ENCODE results near the gene KRTAP10-2.
"Not testable (repeated sequence)": the region's sequence is repeated elsewhere in the genome, so short reads cannot be mapped to it uniquely, and the experiment has no call there.

The KRTAP10-2 gene, protein sequence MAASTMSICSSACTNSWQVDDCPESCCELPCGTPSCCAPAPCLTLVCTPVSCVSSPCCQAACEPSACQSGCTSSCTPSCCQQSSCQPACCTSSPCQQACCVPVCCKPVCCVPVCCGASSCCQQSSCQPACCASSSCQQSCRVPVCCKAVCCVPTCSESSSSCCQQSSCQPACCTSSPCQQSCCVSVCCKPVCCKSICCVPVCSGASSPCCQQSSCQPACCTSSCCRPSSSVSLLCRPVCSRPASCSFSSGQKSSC

DNA sequence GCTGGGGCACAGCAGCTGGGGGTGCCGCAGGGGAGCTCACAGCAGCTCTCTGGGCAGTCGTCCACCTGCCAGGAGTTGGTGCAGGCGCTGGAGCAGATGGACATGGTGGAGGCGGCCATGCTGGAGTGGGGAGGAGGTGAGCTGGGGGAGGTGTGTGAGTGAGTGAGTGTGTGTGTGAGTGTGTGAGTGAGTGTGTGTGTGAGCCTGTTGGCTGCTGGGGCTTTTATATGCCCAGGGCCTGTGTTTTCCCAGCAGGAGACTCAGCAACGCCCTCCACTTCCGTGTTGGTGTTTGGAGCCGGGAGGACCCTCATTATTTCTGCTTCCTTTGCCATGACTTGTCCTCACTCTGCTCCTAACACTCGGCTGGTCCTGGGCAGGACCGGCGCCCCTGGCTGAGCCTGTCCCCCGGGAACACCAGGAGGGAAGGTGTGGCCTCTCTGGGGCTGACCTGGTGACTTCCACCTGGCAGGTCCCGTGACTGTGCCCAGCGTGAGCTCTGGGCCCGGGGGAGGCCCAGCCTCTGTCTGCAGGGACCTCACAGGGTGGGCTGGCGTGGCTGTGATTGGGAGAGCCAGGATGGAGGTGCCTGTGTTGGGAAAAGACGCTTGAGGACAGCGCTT is at the start of gene KRTAP10-2:
Gene KRTAP10-2 (minus strand): TSS at position 166 of the 622 bp plus-strand sequence. CDS start 47 bp downstream, at position 119.
- TF ChIP-seq JUND (IDR thresholded peaks at IDR 0.05; ENCODE audit: low read depth): no peak
- in situ Hi-C loops (cut with HindIII; ENCODE audit: low pct_unique_long_range_greater_than_20kb, low sequenced_read_pairs): no loop called here
- DNase-seq (ENCODE audit: low read depth in 1 of 2, low spot score in 1 of 2): no peak

DNA sequence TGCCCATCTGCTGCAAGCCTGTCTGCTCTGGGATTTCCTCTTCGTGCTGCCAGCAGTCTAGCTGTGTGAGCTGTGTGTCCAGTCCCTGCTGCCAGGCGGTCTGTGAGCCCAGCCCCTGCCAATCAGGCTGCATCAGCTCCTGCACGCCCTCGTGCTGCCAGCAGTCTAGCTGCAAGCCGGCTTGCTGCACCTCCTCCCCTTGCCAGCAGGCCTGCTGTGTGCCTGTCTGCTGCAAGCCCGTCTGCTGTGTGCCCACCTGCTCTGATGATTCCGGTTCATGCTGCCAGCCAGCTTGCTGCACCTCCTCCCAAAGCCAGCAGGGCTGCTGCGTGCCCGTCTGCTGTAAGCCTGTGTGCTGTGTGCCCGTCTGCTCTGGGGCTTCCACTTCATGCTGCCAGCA is 49.8 kb upstream of the KRTAP10-2 start:
- DNase-seq (ENCODE audit: low read depth in 1 of 2, low spot score in 1 of 2): peak in 1 of 2 experiments; percentile 45
- in situ Hi-C loops (cut with HindIII; ENCODE audit: low pct_unique_long_range_greater_than_20kb, low sequenced_read_pairs): not testable (repeated sequence)

DNA sequence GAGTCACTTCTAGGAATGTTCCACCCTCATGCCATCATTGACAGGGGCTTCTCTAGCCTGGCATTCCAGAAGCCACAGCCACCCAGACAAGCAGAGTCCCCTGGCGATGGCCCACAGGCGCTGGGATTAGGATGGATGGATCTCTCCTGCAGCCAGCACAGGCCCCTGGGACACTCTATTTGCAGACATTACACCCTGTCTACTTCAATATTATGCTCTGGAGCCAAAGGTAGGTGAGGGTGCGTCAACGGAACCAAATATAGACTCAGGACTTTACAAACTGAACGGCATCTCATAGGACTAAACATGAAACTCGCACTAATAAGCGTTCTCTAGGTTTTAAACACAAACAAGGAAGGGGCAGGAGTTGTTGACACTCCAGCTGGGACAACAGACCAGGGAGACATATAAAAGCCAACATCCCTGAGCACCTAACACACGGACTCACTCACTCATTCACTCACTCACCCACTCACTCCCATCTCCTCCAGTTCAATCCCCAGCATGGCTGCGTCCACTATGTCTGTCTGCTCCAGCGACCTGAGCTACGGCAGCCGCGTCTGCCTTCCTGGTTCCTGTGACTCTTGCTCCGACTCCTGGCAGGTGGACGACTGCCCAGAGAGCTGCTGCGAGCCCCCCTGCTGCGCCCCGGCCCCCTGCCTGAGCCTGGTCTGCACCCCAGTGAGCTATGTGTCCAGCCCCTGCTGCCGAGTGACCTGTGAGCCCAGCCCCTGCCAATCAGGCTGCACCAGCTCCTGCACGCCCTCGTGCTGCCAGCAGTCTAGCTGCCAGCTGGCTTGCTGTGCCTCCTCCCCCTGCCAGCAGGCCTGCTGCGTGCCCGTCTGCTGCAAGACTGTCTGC is 49.0 kb upstream of the KRTAP10-2 start, which contains the start of gene KRTAP10-7:
Gene KRTAP10-7 (plus strand): TSS at position 480 of the 861 bp plus-strand sequence. CDS start 25 bp downstream, at position 505.
- DNase-seq (ENCODE audit: low read depth in 1 of 2, low spot score in 1 of 2); in situ Hi-C loops (cut with HindIII; ENCODE audit: low pct_unique_long_range_greater_than_20kb, low sequenced_read_pairs): not testable (repeated sequence)

DNA sequence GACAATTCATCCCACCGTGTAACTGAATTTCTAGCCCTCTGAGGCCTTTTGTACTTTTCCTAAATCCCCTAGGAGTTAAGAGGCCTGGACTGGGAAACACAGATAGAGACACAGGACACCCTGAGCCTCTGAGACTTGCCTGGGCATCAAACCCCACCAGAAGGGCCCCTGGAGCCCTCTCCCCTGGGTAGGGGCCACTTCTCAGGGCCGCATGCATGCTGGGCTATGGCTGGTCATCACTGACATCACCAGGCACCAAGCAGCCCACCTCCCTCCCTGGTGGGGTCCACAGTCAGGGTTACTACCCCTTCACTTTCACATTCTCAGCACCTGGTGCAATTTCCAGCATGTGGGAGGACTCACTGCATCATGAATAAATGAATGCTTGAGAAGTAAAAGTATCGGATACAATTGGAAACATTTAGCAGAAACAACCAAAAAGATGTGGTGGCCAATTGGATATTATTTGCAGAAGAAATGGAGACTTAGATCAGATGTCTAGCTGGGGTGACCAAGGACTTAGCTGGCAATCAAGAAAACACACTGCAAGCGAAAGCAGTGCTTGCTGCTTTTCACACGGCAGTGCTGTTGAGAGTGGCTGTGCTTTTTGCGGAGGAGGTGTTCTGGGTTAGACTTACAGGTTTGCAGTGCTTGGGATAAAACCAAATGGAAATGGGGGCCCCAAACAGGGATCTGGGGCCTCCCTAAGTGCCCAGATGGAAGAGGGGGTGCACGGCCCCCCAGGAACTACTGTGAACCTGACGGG is 48.1 kb upstream of the KRTAP10-2 start:
- in situ Hi-C loops (cut with HindIII; ENCODE audit: low pct_unique_long_range_greater_than_20kb, low sequenced_read_pairs): no loop called here
- TF ChIP-seq JUND (IDR thresholded peaks at IDR 0.05; ENCODE audit: low read depth): no peak
- DNase-seq (ENCODE audit: low read depth in 1 of 2, low spot score in 1 of 2): no peak

DNA sequence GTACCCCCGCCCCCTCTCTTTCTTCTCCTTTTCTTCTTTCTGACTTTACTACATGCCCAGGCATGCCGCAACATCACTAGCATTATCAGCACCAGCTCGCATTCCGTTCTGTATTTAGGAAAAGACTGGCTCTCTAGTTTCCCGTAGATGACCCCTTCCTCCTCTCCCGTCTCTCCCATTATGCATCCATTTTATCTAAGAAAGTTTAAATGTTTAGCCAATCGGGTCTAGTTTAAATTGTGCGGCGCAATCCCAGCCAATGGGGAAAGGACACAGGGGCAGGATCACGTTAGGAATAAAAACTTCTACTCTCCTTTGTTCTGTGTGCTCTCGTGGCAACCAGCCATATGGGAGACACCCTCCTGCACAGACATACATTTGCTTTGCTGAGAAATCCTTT is 46.8 kb upstream of the KRTAP10-2 start:
- no peak for DNase-seq (ENCODE audit: low read depth in 1 of 2, low spot score in 1 of 2)
- in situ Hi-C loops (cut with HindIII; ENCODE audit: low pct_unique_long_range_greater_than_20kb, low sequenced_read_pairs): no loop called here
- TF ChIP-seq JUND (IDR thresholded peaks at IDR 0.05; ENCODE audit: low read depth): no peak

DNA sequence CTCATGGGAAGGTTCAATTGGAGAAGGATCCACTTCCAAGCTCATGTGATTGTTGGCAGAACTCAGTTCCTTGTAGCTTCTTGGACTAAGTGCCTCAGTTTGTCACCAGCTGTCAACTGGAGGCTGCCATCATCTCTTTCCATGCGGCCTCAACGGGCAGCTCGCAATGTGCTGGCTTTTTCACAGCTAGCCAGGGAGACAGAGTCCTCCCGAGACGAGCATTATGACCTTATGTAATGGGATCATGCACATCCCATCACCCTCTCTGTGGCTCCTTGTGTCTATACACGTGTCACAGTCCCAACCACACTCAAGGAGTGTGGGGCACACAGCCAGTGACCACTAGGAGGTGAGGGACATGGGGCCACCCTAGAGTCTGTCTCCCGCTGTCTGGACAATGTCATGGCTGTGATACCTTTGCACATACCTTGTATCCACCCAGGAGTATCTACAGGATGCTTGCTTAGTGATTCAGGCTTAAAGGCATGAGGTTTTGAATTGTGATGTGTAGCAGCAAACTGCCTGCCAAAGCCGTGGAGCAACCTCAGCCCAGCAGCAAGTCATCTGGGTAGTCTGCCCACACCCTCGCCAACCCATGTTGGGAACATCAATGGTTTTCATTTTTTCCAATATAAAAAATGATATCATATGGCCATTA is 44.9 kb upstream of the KRTAP10-2 start:
- in situ Hi-C loops (cut with HindIII; ENCODE audit: low pct_unique_long_range_greater_than_20kb, low sequenced_read_pairs): no loop called here
- no peak for DNase-seq (ENCODE audit: low read depth in 1 of 2, low spot score in 1 of 2)
- TF ChIP-seq JUND (IDR thresholded peaks at IDR 0.05; ENCODE audit: low read depth): no peak

DNA sequence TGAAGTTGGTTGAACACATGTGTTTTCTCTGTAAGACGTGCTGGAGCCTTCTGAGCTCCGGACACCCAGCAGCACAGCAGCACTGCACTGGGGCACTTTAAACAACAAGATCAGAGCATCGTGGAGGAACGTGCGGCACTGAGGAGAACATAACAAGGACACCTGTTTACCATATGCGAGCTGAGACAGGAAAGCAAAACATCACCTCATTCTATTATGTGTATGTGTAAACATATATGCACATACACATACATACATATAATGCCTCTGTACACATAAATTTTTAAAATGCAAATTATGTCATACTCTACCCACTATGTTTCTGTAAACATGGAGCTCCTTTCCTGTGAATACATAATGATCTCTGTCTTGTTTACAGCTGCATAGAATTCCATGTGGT is 44.2 kb upstream of the KRTAP10-2 start:
- no peak for TF ChIP-seq JUND (IDR thresholded peaks at IDR 0.05; ENCODE audit: low read depth)
- no peak for DNase-seq (ENCODE audit: low read depth in 1 of 2, low spot score in 1 of 2)
- in situ Hi-C loops (cut with HindIII; ENCODE audit: low pct_unique_long_range_greater_than_20kb, low sequenced_read_pairs): no loop called here

DNA sequence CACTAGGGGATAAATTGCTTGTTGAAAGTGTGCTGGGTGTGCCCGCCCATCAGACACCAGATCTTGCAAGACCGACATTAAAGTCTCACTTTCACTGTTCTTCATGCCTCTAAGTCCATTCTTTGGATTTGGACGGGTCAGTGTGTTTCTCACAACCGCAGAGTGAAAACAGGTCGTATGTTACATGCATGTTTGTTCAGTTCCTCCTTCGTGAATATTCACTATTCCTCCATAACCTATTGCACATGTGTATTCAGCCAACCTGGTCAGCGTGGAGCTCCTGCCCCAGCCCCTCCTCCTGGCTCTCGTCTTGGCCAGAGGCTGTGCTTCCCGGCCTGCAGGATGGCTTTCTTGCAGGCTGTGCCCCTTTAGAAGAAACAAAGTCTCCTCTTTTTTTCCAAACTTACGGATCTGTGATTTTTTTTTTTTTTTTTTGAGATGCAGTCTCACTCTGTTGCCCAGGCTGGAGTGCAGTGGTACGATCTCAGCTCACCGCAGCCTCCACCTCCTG is 43.2 kb upstream of the KRTAP10-2 start:
- DNase-seq (ENCODE audit: low read depth in 1 of 2, low spot score in 1 of 2): no peak
- TF ChIP-seq JUND (IDR thresholded peaks at IDR 0.05; ENCODE audit: low read depth): no peak
- in situ Hi-C loops (cut with HindIII; ENCODE audit: low pct_unique_long_range_greater_than_20kb, low sequenced_read_pairs): no loop called here

DNA sequence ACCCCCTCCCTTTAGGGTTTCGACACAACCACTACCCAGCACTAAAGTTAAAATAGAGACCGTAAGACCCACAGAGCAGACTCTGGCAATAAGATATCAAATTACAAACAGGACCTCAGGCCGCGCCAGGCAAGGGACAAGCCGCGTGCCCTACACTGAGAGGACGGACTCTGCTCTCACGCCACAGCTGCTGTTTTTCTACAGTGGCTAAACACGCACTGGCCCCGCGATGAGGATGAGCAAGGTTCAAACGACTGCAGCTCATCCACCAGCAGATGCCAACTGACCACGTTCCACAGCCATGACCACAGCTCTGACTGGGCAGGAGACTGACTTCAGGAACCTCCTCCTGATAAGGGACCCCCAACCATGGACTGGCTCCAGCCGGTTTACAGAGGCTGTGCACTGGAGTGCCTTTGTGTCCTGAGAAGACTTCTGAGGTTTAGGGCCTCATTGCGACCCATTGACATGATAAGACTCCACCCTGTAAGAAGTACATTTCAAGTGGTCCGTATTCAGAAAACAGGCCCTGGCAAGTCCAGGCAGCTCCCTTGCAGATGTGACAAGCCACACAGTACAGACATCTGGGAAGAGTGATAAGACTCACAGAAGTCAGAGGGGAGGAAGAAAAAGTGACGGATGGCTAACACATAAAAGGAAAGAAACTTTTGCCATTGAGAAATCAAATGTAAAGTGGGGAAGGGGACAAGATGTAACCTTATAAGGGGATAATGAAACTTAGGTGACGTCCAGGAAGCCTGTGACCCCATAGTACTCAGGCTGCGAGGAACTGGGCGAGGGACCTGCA is 42.5 kb upstream of the KRTAP10-2 start:
- no peak for DNase-seq (ENCODE audit: low read depth in 1 of 2, low spot score in 1 of 2)
- no peak for TF ChIP-seq JUND (IDR thresholded peaks at IDR 0.05; ENCODE audit: low read depth)
- in situ Hi-C loops (cut with HindIII; ENCODE audit: low pct_unique_long_range_greater_than_20kb, low sequenced_read_pairs): no loop called here

DNA sequence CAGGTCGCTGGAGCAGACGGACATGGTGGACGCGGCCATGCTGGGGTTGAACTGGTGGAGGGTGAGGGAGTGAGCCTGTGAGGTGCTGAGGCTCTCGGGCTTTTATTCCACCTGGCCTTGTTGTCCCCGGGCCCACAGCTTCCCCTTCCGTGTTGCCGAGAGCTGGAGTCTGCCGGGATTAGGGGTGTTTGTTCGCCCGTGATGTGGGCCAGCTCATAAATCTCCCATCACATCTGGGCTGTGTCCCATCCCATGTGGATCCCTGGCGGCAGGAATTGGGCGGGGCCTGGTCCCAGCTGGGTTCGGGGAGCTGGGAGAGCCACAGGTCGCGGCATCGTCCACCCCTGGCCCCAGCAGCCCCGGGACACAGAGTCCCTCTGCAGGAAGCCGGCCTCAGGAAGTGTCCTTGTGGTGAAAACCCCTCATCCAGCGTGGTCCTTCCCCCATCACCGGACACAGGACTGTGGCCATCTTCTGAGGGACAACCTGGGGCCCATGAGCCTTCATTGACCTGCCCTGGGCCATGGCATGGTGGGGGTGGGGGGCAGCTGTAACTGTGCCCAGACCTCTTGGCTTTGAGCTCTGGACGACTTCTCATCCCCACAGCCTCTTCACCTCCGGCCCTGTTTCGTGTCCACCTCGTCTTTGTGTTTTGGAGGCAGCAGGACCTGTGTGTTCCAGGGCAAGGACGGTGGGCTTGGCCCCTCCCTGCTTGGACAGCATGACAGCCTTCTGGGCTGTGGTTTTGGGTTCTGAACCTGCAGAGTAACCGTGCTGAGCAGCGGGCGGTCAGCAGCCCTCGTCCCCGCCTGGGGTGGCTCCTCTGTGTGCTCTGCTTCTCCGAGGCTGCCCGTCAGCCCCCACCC is 41.4 kb upstream of the KRTAP10-2 start, which contains the start of gene KRTAP10-6:
Gene KRTAP10-6 (minus strand): TSS at position 60 of the 866 bp plus-strand sequence. CDS start 21 bp downstream, at position 39.
- DNase-seq (ENCODE audit: low read depth in 1 of 2, low spot score in 1 of 2): no peak
- in situ Hi-C loops (cut with HindIII; ENCODE audit: low pct_unique_long_range_greater_than_20kb, low sequenced_read_pairs): no loop called here
- TF ChIP-seq JUND (IDR thresholded peaks at IDR 0.05; ENCODE audit: low read depth): no peak

DNA sequence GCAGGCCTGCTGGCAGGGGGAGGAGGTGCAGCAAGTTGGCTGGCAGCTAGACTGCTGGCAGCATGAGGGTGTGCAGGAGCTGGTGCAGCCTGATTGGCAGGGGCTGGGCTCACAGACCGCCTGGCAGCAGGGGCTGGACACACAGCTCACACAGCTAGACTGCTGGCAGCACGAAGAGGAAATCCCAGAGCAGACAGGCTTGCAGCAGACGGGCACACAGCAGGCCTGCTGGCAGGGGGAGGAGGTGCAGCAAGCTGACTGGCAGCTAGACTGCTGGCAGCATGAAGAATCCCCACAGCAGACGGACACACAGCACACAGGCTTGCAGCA is 40.5 kb upstream of the KRTAP10-2 start:
- in situ Hi-C loops (cut with HindIII; ENCODE audit: low pct_unique_long_range_greater_than_20kb, low sequenced_read_pairs); DNase-seq (ENCODE audit: low read depth in 1 of 2, low spot score in 1 of 2): not testable (repeated sequence)

DNA sequence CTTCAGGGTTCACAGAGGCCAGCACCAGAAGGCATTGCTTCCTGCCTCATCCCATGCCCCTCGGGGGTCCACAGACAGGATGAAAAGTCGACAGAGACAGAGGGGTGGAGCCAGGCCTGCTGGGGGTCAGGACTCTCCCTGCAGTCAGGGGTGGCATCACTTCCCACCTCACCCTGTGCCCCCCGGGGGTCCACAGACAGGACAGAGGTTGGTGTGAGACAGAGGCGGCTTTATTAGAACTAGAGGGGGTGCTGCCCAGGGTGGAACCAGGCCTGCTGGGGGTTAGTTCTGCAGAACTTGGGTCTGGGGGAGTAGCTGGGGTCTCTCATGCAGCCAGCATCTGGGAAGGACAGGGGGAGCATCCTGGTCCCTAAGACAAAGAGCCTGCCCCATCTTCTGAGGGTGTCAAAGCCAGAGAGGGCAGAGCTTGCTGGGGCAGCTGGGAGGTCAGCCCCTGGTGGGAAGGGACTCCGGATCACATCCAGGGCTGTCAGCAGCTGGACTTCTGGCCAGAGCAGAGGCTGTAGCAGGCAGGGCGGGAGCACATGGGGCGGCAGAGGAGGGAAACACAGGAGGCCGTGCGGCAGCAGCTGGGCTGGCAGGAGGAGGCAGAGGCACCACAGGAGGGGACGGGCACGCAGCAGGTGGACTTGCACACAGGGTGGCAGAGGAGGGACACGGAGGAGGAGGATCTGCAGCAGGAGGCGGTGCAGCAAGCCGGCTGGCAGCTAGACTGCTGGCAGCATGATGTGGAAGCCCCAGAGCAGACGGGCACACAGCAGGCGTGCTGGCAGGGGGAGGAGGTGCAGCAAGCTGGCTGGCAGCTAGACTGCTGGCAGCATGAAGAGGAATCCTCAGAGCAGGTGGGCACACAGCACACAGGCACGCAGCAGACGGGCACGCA is 39.8 kb upstream of the KRTAP10-2 start:
- in situ Hi-C loops (cut with HindIII; ENCODE audit: low pct_unique_long_range_greater_than_20kb, low sequenced_read_pairs); DNase-seq (ENCODE audit: low read depth in 1 of 2, low spot score in 1 of 2): not testable (repeated sequence)

Measured in T47D (cell line).